GM18508 (cell line): ENCODE results near the gene AFG3L2.

Source experiments
- ATAC-seq: cut with Tn5 transposase; IDR thresholded peaks from one replicate; pipeline ENCODE4 v1.9.1; 2021; ENCODE audit warnings: moderate number of reproducible peaks; ENCODE audit not compliant: insufficient read depth, unreplicated experiment

Gene AFG3L2

DNA sequence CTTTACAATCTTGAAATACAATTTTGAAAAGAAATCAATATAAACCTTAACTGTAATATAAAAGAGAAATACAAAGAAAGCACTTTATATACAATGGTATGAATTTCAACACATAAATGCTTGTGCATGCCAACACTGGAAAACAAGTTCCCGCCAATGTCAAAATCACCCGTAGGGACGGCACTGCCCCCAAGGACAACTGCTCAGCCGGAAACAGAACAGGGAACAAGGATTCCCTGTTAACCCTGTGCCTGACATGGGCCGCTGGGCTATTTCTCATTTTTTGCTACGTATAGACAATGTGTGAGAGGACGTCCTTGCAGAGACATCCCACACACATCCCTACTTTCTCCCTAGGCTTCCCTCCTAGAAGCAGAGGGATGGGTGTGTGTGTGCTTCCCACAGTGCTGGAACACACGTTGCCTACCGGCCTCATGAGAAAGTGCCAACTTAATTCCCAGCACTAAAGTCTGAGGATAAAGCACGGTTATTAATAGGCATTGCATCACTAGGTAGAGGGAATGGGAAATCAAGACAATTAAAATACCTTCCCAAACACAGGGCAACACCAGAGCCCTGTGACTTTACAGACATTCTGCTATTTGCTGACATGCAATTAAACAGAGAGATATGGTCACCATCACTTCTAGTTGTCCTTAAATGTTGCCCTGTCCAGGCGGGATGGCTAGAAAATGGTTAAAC, 14.4 kb downstream of the AFG3L2 start:
- no peak for ATAC-seq

DNA sequence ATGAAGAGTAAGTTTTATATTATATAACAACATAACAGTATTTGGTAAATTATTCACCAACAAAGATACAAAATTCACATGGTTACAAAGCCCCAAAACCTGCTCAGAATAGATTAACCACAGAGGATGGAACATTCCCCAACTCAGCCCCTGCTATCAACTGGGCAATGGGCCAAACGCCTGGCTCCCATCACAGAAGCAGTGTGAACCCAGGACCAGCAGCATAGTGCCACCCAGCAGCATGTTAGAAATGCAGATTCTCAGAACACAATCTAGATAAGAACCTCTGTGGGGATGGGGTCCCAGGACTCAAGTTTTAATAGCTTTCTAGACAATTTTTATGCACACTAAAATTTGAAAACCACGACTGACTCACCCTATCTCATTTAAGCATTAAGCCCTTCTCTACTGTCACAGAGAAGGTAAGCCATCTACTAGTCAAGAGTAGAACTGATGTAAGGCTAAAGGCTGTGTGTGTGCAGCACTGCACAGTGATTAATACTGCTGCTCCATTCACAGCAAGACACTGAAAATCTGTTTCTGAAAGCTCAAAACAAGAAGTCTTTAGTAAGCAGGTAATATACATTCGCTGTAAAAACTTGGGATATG, 15.2 kb downstream of the AFG3L2 start:
- no peak for ATAC-seq

DNA sequence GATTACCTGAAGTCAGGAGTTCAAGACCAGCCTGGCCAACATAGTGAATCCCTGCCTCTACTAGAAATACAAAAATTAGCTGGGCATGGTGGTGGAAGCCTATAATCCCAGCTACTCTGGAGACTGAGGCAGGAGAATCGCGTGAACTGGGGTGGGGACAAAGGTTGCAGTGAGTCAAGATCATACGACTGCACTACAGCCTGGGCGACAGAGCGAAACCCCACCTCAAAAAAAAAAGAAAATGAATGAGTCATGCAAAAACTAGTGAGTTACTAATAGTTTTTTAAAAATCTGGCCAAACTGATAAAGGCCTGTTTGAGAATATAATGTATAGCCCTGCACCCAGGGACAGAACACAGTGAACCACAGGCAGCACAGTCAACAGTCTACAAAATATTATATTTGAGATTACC, 17.5 kb downstream of the AFG3L2 start:
- ATAC-seq = no peak

DNA sequence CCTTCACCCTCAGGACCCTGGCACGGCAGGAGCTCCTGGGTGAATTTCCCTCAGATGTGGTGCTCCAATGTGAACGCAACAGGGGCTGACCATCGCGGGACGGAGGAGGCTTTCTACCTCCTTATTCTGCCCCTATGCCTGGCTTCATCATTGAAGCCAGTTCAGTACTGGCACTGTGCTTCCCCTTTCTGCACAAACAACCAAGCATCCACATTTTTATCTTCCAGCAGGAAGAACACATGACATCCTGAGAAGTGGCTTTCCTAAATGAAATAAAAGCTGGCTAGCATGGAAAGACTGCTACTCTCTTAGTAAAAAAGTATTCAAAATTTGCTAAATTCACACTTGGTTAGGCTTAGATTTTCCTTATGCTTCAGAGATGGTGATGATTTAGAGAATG, 24.8 kb downstream of the AFG3L2 start:
- ATAC-seq = no peak

DNA sequence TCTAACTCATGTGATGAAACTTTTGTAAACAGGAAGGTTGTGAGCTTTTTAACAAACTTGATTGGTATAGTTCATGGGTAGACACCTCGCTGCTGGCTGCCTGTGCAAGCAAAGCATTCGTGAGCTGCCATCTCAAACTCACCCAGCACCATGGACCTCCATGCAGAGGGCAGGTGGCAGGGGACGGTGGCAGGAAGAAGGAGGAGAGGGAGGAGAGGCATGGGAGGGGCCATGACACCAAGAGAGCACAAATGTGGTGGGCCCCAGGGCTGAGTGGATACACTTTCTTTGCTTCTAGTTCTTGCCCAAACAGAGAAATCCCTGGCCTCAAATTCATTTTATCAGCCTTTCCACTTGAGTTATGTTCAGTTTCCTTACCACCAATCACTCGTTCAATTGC, 29.1 kb downstream of the AFG3L2 start:
- no peak for ATAC-seq

DNA sequence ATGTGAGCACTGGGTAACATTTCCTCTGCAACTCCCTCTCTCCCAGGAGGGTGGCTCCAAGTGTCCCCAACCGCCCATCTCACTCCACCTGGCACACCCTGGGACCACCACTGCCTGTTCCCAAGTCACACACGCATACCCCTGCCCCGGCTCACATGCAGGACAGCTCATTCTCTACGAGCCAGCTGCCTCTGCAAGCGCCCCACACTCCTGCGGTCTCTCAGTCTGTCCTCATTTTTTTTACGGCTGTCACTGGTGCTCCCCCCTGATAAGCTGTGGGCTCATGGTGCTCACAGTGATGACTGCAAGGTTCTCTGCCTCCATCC, 30.8 kb downstream of the AFG3L2 start:
- ATAC-seq = no peak

DNA sequence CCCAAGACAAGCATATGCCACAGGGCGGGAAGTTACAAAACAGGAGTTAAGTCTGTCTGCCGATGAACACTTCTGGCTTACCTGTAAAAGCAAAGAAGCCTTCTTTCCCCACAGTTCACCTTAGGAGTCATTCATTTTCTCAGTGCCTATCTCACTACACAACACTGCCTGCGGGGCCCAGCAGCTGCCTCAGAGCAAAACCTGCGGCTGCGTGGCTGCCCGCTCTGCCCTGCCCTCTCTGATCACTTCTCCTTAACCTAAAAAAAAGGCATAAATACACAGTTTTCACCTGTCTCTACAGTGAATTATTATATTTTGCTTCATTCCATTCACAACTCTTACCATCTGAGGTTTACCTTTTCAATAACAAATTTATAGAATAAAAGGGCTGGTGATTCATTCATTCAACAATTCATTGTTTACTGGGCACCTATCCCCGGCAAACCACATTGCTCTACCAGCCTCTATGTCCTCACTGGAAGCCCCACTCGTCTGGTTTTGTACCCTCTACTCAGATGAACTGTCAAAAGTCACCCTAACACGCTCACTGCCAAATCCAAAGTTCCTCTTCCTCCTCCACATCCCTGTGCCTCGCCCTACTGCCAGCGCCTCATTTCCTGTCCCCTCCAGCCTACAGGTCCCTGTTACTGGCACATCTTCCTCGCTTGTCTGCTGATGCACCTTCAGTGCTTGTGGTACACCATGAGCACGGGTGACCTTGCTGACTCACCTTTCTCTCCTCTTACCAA, 31.4 kb downstream of the AFG3L2 start:
- ATAC-seq = no peak

DNA sequence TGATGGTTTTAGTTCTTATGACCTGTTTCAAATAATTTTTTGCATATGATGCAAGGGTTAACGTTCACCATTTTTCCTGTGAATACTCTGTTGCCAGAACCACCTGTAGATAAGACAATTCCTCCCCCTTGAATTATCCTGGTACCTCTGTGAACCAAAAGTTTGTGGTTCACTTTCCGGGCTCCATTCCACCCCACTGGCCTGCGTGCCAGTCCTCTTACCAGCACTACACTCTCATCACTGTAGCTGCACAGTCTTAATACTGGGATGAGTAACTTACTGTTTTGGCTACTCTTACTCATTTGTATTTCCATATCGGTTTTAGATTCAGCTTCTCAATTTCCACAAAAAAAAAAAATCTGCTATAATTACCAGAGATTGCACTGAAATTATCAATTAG, 34.4 kb downstream of the AFG3L2 start:
- no peak for ATAC-seq

DNA sequence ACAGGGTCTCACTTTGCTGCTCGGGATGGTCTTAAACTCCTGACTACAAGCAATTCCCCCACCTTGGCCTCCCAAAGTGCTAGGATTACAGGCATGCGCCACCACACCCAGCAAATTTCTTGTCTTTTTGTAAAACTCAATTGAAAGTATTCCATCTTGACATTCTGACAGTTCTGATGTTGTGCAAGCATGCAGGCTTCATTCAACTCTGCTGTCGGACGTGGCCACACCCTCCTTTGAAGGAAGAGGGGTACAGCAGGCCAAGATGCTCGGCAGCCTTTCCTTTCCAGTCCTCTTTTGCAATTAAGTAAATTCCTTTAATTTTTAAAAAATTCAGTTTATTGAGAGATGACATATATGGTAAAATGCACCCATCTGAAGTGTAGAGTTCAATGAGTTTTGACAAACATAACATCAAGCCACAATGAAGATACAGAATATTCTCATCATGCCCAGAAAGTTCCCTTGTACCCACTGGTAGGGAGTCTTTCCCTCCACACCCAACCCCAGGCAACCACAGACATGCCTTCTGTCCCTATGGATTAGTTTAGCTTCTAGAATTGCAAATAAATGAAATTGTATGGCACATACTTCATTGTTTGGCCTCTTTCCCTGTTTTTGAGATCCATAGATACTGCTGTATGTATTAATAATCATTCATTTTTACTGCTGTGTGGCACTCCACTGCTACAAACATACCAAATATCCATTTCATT, 35.9 kb downstream of the AFG3L2 start:
- ATAC-seq = no peak

DNA sequence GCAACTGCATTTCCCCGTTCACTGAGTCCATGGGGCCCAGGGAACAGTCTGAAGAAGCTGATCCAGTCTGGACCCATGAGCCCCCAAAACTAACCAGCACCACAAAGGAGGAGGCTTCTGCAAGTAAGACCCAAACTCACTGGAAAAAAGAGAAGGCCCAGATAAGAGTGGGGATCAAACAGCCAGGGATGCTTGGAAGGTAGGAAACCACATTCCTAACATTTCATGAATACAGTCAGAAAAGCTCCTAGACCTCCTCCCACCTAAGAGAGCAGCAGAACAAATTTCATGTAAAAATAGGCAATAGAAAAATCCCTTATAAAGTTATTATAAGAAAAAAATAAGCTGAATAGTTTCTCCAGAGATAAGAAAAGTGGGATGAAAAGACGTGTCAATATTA, 38.6 kb downstream of the AFG3L2 start:
- ATAC-seq = no peak

DNA sequence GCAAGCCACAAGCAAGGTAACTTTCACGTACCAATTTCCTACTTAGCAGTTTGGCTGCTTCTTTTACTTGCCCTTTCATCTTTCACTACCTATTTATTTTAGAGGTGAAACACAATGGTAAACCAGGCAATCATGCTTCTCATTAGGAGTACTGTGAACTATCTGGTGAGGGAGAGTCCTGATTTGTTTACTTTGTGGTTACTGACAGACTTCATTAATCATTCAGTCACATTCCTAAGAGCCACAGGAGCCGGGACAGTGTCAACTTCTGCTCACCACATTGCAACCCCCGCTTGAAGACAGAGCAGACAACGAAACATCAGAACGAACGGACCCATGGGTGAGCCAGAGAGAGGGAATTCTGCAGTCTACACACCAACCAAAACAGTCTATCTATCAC, 40.1 kb downstream of the AFG3L2 start:
- ATAC-seq = no peak

DNA sequence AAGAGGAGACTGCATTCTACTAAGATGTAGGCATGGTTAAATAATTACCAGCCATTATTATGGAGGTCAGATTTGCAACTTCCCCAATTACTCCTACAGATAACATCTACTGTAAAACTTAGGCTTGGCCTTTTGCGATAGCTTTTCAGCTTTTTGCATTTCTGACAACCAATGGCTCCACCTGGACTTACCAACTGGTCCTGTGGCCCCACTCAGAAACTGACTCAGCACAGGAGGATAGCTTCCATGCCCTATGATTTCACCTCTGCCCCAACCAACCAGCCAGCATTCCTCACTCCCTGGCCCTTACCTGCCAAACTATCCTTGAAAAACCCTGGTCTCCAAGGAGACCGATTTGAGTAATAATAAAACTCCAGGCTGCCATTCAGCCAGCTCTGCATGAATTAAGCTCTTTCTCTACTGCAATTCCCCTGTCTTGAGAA, 40.8 kb downstream of the AFG3L2 start:
- ATAC-seq = no peak

DNA sequence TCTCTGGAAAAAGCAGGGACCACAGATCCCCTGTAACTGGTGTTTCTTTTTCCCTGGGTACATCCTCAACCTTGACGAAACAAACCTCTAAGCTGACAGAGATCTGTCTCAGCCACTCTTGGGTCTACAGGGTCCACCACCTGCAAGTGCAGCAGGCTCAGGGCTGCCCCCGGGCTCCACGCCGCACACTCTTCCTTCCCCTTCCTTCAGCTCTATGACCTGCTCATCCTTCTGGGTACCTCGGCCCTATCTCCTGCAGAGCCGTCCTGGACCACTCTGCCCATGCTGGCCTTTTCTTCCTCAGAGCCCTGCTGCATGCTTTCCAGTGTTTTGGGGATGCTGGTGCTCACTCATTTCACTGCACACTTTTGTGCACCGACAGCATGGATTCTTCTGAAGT, 41.5 kb downstream of the AFG3L2 start:
- ATAC-seq = no peak

DNA sequence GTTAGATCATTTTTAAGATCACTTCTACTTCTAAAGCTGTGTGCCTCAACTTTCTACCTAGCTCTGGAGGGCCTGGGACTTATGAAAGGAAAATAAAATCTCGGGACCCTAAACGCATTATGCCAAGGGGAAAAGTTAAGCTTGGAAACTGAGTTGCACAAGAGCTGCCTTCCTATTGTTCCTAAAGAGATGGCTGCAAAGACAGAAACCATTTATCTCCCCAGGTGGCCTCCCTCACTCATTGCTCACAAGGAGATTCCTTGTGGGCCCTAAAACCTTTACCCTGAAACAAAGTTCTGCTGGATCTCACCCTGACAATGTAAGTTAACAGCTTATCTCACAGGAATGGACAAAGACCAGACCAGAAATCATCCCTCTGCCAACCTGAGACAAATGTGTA, 42.2 kb downstream of the AFG3L2 start:
- no peak for ATAC-seq

DNA sequence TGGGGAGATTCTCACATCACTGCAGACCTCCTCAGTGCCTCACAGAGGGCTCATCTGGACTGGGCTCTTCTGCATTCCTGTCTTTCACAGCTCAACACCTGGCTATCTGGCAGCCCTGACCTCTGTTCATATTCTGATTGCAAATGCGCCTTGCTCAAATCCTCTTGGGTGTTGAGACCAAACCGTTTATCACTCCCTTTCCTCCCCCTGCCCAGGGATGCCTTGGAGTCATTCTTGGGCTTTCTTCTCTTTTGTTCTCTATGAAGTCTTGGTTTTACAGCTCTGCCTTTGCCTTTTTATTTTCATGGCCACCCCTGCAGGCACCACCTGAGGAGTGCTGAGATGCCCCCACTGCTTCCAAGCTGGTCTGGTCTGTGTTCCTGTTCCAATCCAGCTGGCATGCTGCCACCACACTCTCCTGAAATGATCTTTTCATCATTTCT, 42.6 kb downstream of the AFG3L2 start:
- ATAC-seq = no peak

DNA sequence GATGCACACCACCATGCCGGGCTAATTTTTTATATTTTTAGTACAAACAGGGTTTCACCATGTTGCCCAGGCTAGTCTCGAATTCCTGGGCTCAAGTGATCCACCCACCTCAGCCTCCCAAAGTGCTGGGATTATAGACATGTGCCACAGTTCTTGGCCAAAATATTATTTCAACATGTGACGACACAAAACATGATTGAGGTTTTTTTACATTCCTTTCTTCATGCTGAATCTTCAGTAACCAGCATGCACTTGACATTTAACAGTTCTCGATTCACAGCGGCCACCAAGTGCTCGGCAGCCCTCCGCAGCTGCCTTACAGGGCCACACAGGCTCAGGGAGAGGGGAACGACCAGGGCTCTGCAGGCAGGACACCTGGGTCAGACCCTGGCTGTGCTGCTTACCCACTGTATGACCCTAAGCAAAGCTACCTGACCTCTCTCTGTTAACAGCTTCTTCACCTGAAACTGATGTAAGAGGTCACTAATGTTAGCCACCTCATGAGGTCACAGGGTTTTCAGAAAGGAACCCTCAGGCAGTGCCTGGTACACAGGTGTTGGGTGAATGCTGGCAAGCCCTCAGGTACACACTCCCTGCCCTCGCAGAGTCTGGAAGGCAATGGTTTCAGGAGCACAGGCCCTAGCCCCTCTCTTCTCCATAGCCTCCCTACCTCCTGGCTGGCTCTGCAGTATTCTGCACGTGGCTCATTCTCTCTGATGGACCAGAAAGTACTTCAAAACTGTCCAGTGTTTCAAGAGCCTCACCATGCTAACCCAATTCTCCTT, 43.3 kb downstream of the AFG3L2 start:
- no peak for ATAC-seq

DNA sequence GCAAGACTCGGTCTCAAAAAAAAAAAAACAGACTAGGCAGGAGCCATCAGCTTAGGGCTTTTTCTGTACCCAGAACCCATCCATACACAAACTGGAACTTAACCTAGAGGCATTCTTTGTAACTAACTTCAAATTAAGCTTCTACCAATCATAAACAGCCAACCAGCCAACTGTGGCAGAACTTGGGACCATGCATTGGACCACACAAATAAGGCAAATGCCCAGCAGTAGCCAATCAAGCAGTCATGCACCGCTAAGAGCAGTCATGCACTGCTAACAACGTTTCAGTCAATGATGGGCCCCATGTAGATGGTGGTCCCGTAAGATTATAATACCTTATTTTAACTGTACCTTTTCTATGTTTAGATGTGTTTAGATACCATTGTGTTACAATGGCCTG, 46.3 kb downstream of the AFG3L2 start:
- ATAC-seq = no peak

DNA sequence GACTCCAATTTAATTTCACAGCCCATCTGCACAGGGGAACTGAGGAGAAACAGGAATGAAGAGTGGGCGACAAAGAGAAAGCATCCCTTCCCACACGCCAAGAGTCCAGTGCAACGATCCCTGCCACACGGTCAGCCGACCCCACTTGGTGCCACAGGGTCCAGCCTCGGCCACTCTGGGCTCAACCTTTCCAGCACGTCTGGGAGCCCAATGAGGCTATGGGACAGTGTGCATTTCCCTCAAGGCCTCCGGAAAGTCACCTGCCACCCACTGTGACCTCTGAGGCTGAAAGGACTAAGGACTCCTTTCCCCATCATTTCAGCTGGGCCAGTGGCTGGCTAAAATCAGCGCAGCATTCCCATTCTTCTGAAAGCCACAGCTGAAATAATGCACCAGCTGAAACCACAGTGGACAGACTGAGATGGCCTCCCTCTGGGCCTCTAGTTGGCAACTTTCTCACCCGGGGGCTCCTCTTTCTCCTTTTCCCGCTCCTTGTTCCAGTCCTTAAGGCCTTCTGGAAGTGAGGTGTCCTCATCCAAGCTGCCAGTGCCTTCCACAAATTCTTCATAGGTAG, 47.8 kb downstream of the AFG3L2 start:
- ATAC-seq = no peak

DNA sequence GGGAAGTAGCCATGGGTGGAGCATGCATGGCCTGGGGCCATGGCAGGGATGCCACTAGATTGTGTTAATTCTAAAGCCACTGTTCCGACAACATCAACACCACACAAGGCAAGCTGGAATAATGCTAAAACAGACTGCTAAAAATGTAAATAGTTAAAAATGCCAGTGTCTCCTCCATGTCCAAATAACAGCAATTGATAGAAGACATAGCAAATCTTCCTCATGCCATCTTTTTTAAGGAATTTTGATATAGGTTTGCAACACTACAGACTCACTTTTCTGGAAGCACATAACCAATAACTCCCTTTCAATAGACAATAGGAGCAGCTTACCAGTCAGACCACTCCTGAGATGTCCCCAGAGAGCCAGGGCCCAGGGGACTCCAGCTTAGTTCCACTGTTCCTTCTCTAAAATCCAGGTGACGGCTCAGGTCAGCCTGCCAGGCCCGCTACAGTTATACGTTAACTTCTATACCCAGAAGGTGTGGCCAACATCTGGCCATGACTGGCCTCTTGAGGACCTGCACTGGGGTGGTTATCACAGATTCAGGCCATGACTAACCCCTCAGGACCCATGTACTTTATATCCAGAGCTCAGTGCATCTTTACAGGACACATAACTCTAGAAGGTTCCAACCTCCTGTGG, 48.7 kb downstream of the AFG3L2 start:
- ATAC-seq = no peak
